Neural cell (in vitro differentiated cells): ENCODE measurements around the gene RBFOX2. TPM values are rescaled to one million over a fixed set of nuclear protein-coding genes. Genes with fewer than 3 reads are reported as not detected.

Source experiments
- H2AFZ ChIP-seq: fragments of 200-600, 300-800 bp; sonication (generic), shearing (Covaris generic); 2 replicates; pipeline ENCODE4 v1.6.0; 2014; ENCODE audit warnings: low read depth, mild to moderate bottlenecking, antibody characterized with exemption, low read length, moderate library complexity
- H3F3A ChIP-seq: fragments of 200-600 bp; shearing (Covaris generic); 2 replicates; pipeline ENCODE4 v1.6.1; 2016; ENCODE audit warnings: mild to moderate bottlenecking, moderate library complexity, mixed read lengths, antibody characterized with exemption, low read length; ENCODE audit not compliant: insufficient read depth, poor library complexity, severe bottlenecking
- H3K27ac ChIP-seq: fragments of 200-600, 300-800 bp; sonication (generic), shearing (Covaris generic); 2 replicates; pipeline ENCODE4 v1.5.1; 2014; ENCODE audit warnings: mild to moderate bottlenecking, low read length, moderate library complexity
- H3K27me3 ChIP-seq: fragments of 300-800, 200-600 bp; sonication (generic), shearing (Covaris generic); 2 replicates; pipeline ENCODE4 v1.6.0; 2014; ENCODE audit warnings: mild to moderate bottlenecking, low read depth, low read length, moderate library complexity; ENCODE audit not compliant: insufficient read depth
- H3K36me3 ChIP-seq: fragments of 300-800, 200-600 bp; sonication (generic), shearing (Covaris generic); 2 replicates; pipeline ENCODE4 v1.5.1; 2014; ENCODE audit warnings: mild to moderate bottlenecking, antibody characterized with exemption, low read length, moderate library complexity; ENCODE audit not compliant: insufficient read depth
- H3K4me2 ChIP-seq: fragments of 300-800, 200-600 bp; sonication (generic), shearing (Covaris generic); 2 replicates; pipeline ENCODE4 v1.6.0; 2014; ENCODE audit warnings: mild to moderate bottlenecking, low read length
- H3K4me3 ChIP-seq: fragments of 300-800, 200-600 bp; sonication (generic), shearing (Covaris generic); 2 replicates; pipeline ENCODE4 v1.5.1; 2014; ENCODE audit warnings: mild to moderate bottlenecking, low read length, moderate library complexity
- H3K79me2 ChIP-seq: fragments of 200-600 bp; shearing (Covaris generic); replicated peaks from 2 replicates; pipeline ENCODE4 v1.6.0; 2014; ENCODE audit warnings: mild to moderate bottlenecking, low read length, moderate library complexity; ENCODE audit not compliant: insufficient read depth
- H3K9ac ChIP-seq: fragments of 300-800, 200-600 bp; sonication (generic), shearing (Covaris generic); 2 replicates; pipeline ENCODE4 v1.6.1; 2016; ENCODE audit warnings: mild to moderate bottlenecking, low read length, mixed read lengths
- H3K9me2 ChIP-seq: fragments of 200-600 bp; shearing (Covaris generic); 2 replicates; pipeline ENCODE4 v1.6.1; 2016; ENCODE audit warnings: mild to moderate bottlenecking, low read length, mixed read lengths; ENCODE audit not compliant: insufficient read depth
- H3K9me3 ChIP-seq: fragments of 200-600, 300-800 bp; sonication (generic), shearing (Covaris generic); 2 replicates; pipeline ENCODE4 v1.6.1; 2016; ENCODE audit warnings: mild to moderate bottlenecking, mixed run types, low read length, moderate library complexity, mixed read lengths
- H4K20me1 ChIP-seq: fragments of 200-600 bp; shearing (Covaris generic); 2 replicates; pipeline ENCODE4 v1.6.1; 2016; ENCODE audit warnings: mild to moderate bottlenecking, mixed run types; ENCODE audit not compliant: insufficient read depth
- CTCF ChIP-seq: fragments of 450-650 bp; IDR thresholded peaks from 2 replicates; pipeline ENCODE4 v1.5.1; 2014; ENCODE audit warnings: antibody characterized with exemption, mild to moderate bottlenecking, moderate library complexity; ENCODE audit not compliant: poor library complexity, severe bottlenecking
- EP300 ChIP-seq: fragments of 450-650 bp; conservative IDR thresholded peaks from 2 replicates; pipeline ENCODE4 v1.6.1; 2014; ENCODE audit warnings: antibody characterized with exemption, mild to moderate bottlenecking, moderate library complexity; ENCODE audit not compliant: poor library complexity, severe bottlenecking
- EZH2 ChIP-seq: fragments of 200-600, 300-800 bp; shearing (Covaris generic), sonication (generic); IDR thresholded peaks from 2 replicates; pipeline ENCODE4 v1.6.1; 2014; ENCODE audit warnings: antibody characterized with exemption, low read length, borderline replicate concordance, mild to moderate bottlenecking; ENCODE audit not compliant: insufficient read depth, poor library complexity, severe bottlenecking
- MXI1 ChIP-seq: fragments of 450-650 bp; conservative IDR thresholded peaks from 2 replicates; pipeline ENCODE4 v1.6.1; 2014; ENCODE audit warnings: antibody characterized with exemption, mild to moderate bottlenecking; ENCODE audit not compliant: poor library complexity, severe bottlenecking
- POLR2AphosphoS5 ChIP-seq: IDR thresholded peaks from 2 replicates; pipeline ENCODE4 v1.6.1; 2012
- RAD21 ChIP-seq: fragments of 450-650 bp; conservative IDR thresholded peaks from 2 replicates; pipeline ENCODE4 v1.6.1; 2014; ENCODE audit warnings: antibody characterized with exemption, mild to moderate bottlenecking, moderate library complexity
- REST ChIP-seq: IDR thresholded peaks from 2 replicates; pipeline ENCODE4 v1.6.1; 2012; ENCODE audit warnings: borderline replicate concordance
- SMC3 ChIP-seq: fragments of 450-650 bp; conservative IDR thresholded peaks from 2 replicates; pipeline ENCODE4 v1.6.1; 2014; ENCODE audit warnings: antibody characterized with exemption, mild to moderate bottlenecking, moderate library complexity; ENCODE audit not compliant: poor library complexity
- TAF1 ChIP-seq: IDR thresholded peaks from 2 replicates; pipeline ENCODE4 v1.6.1; 2012; ENCODE audit warnings: low read depth
- polyA plus RNA-seq: library from polyadenylated mRNA; depleted of rRNA; stranded (reverse); fragments of >200 nt; gene quantifications from 2 replicates; pipeline ENCODE4 v1.2.3, GENCODE V29; 2014

RBFOX2 gene
- polyA plus RNA-seq, 1 donor from 2014 or later, result 529 TPM

GRCh38 chr22:36010090-36010489 lies 18.5 kb downstream of the RBFOX2 start:
- Histone ChIP-seq H3F3A (no peaks in the 10 kb centered on the region), H3K36me3 (no peaks in the 10 kb centered on the region), H3K9ac (no peak overlapping the region), H4K20me1 (no peaks in the 10 kb centered on the region), H3K4me2 (no peak overlapping the region), H3K4me3 (no peak overlapping the region), H3K9me3 (no peaks in the 10 kb centered on the region), H2AFZ (no peak overlapping the region), H3K9me2 (no peaks in the 10 kb centered on the region), H3K27me3 (no peaks in the 10 kb centered on the region), H3K27ac (no peak overlapping the region), H3K79me2 (peaks cover 45% of the 10 kb centered on the region)
- no peak for TF ChIP-seq TAF1
- TF ChIP-seq MXI1, result no peak
- no peak for TF ChIP-seq POLR2AphosphoS5
- no peak for TF ChIP-seq SMC3
- TF ChIP-seq REST, result no peak
- TF ChIP-seq CTCF, result no peak
- TF ChIP-seq EZH2, result no peak
- no peak for TF ChIP-seq RAD21
- TF ChIP-seq EP300, result no peak

- no peak overlapping the region for H3K27ac ChIP-seq
These were observed 19.5 kb downstream of the RBFOX2 start for GRCh38 chr22:36009085-36009484.

More at GRCh38 chr22:36009085-36009484, 19.5 kb downstream of the RBFOX2 start:
- Histone ChIP-seq H3K4me3 (no peak overlapping the region), H4K20me1 (no peaks in the 10 kb centered on the region), H3K27me3 (no peaks in the 10 kb centered on the region), H3F3A (no peaks in the 10 kb centered on the region), H3K79me2 (peaks cover 44% of the 10 kb centered on the region), H3K9me2 (no peaks in the 10 kb centered on the region), H3K9ac (no peak overlapping the region), H3K36me3 (no peaks in the 10 kb centered on the region), H2AFZ (no peak overlapping the region), H3K9me3 (no peaks in the 10 kb centered on the region), H3K4me2 (no peak overlapping the region)
- TF ChIP-seq POLR2AphosphoS5 (no peak), MXI1 (no peak), TAF1 (no peak), REST (no peak), CTCF (no peak), EP300 (no peak), RAD21 (no peak), SMC3 (no peak), EZH2 (no peak)
